ENCODE data around the gene GNAZ.

Gene GNAZ

DNA sequence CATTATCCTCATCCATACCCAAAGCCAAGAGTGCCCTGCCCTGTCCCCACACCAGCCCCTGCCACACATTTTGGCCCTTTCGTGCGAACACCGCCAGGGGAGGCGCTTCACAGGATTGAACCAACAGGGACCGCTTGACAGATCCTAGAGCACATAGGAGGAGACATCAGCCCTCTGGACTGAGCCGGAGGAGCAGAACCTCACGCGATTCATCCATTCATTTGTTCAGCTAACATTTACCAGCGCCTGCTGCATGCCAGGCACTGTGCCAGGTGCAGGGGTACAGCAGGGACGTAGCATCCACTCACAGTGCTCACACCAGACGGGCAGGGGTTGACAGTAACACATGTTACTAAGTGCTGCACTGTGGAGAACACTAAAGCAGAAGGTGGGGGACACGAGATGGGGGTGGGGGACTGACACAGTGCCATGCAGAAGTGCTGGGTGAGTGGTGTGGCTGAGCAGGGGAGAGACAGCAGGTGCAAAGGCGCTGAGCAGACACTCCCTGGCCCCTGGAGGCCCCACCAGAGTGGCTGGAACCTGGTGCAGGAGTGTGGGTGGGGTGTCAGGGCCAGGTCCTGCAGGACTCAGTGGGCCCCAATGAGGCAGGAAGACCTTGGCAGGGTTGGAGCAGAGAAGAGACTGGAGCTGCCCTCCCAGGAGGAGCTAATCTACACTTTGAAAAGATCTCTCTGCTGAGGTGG is 3.4 kb downstream of the GNAZ start:
- no peak for TF ChIP-seq POLR2A (IDR thresholded peaks at IDR 0.05; ENCODE audit: extremely low read depth, insufficient read length)
- TF ChIP-seq, protein P1, sequence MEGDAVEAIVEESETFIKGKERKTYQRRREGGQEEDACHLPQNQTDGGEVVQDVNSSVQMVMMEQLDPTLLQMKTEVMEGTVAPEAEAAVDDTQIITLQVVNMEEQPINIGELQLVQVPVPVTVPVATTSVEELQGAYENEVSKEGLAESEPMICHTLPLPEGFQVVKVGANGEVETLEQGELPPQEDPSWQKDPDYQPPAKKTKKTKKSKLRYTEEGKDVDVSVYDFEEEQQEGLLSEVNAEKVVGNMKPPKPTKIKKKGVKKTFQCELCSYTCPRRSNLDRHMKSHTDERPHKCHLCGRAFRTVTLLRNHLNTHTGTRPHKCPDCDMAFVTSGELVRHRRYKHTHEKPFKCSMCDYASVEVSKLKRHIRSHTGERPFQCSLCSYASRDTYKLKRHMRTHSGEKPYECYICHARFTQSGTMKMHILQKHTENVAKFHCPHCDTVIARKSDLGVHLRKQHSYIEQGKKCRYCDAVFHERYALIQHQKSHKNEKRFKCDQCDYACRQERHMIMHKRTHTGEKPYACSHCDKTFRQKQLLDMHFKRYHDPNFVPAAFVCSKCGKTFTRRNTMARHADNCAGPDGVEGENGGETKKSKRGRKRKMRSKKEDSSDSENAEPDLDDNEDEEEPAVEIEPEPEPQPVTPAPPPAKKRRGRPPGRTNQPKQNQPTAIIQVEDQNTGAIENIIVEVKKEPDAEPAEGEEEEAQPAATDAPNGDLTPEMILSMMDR (IDR thresholded peaks at IDR 0.05; ENCODE audit: low read depth, low read length) = no peak
- TF ChIP-seq MYC (IDR thresholded peaks at IDR 0.05; ENCODE audit: low read depth, low read length) = no peak
- no peak for TF ChIP-seq MAX (IDR thresholded peaks at IDR 0.05; ENCODE audit: low read depth, low read length)

DNA sequence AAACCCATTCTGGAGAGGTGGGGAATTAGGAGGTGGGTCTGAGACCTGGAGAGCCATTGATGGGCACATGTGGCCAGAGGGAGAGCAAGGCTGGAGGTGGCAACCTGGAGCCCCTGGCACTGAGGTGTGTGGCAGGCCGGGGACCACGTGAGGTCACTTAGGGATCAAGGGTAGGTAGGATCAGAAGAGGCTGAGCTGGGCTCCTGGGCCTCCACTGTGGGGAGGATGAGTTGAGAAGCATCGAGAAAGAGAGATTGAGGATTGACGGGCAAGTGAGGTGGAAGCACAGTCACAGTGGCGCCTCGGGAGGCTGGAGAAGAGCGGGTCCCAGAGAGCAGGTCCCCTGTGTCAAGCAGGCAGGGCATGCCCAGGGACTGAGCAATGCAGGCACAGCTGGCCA is 4.1 kb downstream of the GNAZ start:
- no peak overlapping the region for H3K4me3 ChIP-seq (ENCODE audit: low read depth, low read length)
- no peak for DNase-seq (ENCODE audit: low read depth)
- TF ChIP-seq MYC (IDR thresholded peaks at IDR 0.05; ENCODE audit: low read depth, low read length) (no peak), POLR2A (IDR thresholded peaks at IDR 0.05; ENCODE audit: extremely low read depth, insufficient read length) (no peak), MAX (IDR thresholded peaks at IDR 0.05; ENCODE audit: low read depth, low read length) (no peak)
- TF ChIP-seq, protein P1 (IDR thresholded peaks at IDR 0.05; ENCODE audit: low read depth, low read length) = no peak

More for the DNA sequence above, 3.4 kb downstream of the GNAZ start:
- no peak for DNase-seq (ENCODE audit: low read depth)
- no peak overlapping the region for H3K4me3 ChIP-seq (ENCODE audit: low read depth, low read length)

DNA sequence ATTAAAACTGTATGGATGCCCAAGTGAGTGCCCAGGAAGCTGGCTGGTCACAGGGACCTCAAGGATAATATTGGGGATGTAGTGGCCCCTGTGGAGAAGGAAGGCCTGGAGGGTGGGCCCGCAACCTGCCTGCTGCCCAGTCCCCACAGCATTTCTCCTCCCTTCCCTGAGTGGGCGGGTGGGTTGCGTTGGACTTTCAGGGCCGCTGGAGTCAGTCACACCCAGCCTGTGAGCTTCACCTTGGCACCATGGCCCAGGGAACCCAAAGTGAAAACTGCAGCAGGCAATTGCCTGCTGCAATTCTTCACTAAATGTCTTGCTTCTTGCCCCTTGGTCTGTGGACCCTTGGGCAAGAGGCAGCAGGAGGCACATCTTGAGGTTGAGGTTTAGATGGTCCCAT is 4.7 kb downstream of the GNAZ start:
- TF ChIP-seq, protein P1 (IDR thresholded peaks at IDR 0.05; ENCODE audit: low read depth, low read length) = no peak
- TF ChIP-seq MAX (IDR thresholded peaks at IDR 0.05; ENCODE audit: low read depth, low read length) (no peak), POLR2A (IDR thresholded peaks at IDR 0.05; ENCODE audit: extremely low read depth, insufficient read length) (no peak), MYC (IDR thresholded peaks at IDR 0.05; ENCODE audit: low read depth, low read length) (no peak)
- no peak overlapping the region for H3K4me3 ChIP-seq (ENCODE audit: low read depth, low read length)
- DNase-seq (ENCODE audit: low read depth) = no peak

DNA sequence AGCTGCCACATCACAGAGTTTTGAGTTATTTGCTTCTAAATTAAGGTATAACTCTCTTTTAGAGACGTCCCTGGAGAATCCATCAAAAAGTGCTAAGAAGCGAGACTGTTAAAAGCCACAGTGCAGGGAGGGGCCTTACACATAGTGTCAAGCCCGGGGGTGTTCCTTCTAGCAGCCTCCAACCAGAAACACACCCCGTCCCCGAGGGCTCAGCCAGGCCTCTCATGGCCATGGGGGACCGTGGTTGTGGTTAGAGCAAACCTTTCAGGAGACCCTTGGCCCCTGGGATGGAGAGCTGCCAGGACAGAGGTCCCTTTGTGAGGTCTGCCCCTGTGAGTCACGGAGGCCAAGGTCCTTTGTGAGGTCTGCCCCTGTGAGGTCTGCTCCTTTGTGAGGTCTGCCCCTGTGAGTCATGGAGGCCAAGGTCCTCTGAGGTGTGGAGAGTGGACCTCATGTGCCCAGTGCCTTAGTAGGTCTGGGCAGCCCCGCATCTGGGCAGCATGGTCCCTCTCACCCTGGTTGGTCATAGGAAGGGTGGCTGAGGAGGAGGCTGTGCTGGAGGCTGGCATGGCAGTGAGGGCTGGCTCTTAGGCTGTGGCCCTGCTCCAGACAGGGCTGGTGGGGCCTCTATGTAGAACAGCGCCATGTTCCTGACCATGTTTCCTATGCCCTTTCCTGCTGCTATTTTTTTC is 5.4 kb downstream of the GNAZ start:
- H3K4me3 ChIP-seq (ENCODE audit: low read depth, low read length) = no peak overlapping the region
- no peak for DNase-seq (ENCODE audit: low read depth)
- no peak for TF ChIP-seq MYC (IDR thresholded peaks at IDR 0.05; ENCODE audit: low read depth, low read length)
- TF ChIP-seq, protein P1 (IDR thresholded peaks at IDR 0.05; ENCODE audit: low read depth, low read length) = no peak
- TF ChIP-seq MAX (IDR thresholded peaks at IDR 0.05; ENCODE audit: low read depth, low read length) = no peak
- TF ChIP-seq POLR2A (IDR thresholded peaks at IDR 0.05; ENCODE audit: extremely low read depth, insufficient read length) = no peak

GRCh38 chr22:23076896-23077572 is 6.7 kb downstream of the GNAZ start:
- TF ChIP-seq, protein P1 (IDR thresholded peaks at IDR 0.05; ENCODE audit: low read depth, low read length) = no peak
- TF ChIP-seq POLR2A (IDR thresholded peaks at IDR 0.05; ENCODE audit: extremely low read depth, insufficient read length) (no peak), MAX (IDR thresholded peaks at IDR 0.05; ENCODE audit: low read depth, low read length) (no peak), MYC (IDR thresholded peaks at IDR 0.05; ENCODE audit: low read depth, low read length) (no peak)
- no peak overlapping the region for H3K4me3 ChIP-seq (ENCODE audit: low read depth, low read length)
- no peak for DNase-seq (ENCODE audit: low read depth)

All from NB4 (cell line).